ENCODE data around the gene DPEP3. TPM values are rescaled to one million over a fixed set of nuclear protein-coding genes. Genes with fewer than 3 reads are reported as not detected.

Gene DPEP3
- total and polyA plus RNA-seq, 2 donors from 2014 or later, result 0.19 TPM; not detected in 1

- no peak overlapping the region for H3K9ac ChIP-seq (ENCODE audit: low read length in 3 of 3)
- H3K9me3 ChIP-seq (ENCODE audit: control insufficient read depth in 2 of 3, insufficient read depth in 1 of 3, low read length in 3 of 3), result no peaks in the 10 kb centered on the region
- DNase-seq (no peak), FAIRE-seq (no peak)
- no peak overlapping the region for H3K27ac ChIP-seq (ENCODE audit: low read depth in 2 of 2, low read length in 2 of 2)
- H3K4me1 ChIP-seq (ENCODE audit: control insufficient read depth in 2 of 3, insufficient read depth in 2 of 3, low read depth in 1 of 3, low read length in 3 of 3), result peaks cover 0 to 6% (median 0%) of the 10 kb centered on the region in 3 donors
- no peak overlapping the region for H3K4me3 ChIP-seq (ENCODE audit: low read length in 3 of 3)
- no peak for TF ChIP-seq CTCF (IDR thresholded peaks at IDR 0.05; ENCODE audit: borderline replicate concordance, extremely low read depth, insufficient read depth)
- H3K36me3 ChIP-seq (ENCODE audit: control insufficient read depth in 2 of 3, insufficient read depth in 3 of 3, low read length in 3 of 3), result peaks cover 0 to 11% (median 2%) of the 10 kb centered on the region in 3 donors
- no peaks in the 10 kb centered on the region for H3K27me3 ChIP-seq (ENCODE audit: control insufficient read depth, insufficient read depth, low read length)
- intact Hi-C loops (cut with DNase I), result loop anchor here (10.0 kb wide), 2 partner anchors 113 to 253 kb away; no protein-coding TSS in a partner anchor
Observed at GRCh38 chr16:67927131-67927941, 53.0 kb downstream of the DPEP3 start.

- no peak overlapping the region for H3K27ac ChIP-seq (ENCODE audit: low read depth in 2 of 2, low read length in 2 of 2)
- no peak overlapping the region for H3K4me3 ChIP-seq (ENCODE audit: low read length in 3 of 3)
- DNase-seq (no peak), FAIRE-seq (no peak)
- H3K27me3 ChIP-seq (ENCODE audit: control insufficient read depth, insufficient read depth, low read length), result no peaks in the 10 kb centered on the region
- H3K9me3 ChIP-seq (ENCODE audit: control insufficient read depth in 2 of 3, insufficient read depth in 1 of 3, low read length in 3 of 3), result no peaks in the 10 kb centered on the region
- peaks cover 0 to 6% (median 0%) of the 10 kb centered on the region in 3 donors for H3K4me1 ChIP-seq (ENCODE audit: control insufficient read depth in 2 of 3, insufficient read depth in 2 of 3, low read depth in 1 of 3, low read length in 3 of 3)
- no peak for TF ChIP-seq CTCF (IDR thresholded peaks at IDR 0.05; ENCODE audit: borderline replicate concordance, extremely low read depth, insufficient read depth)
- intact Hi-C loops (cut with DNase I), result loop anchor here (10.0 kb wide), 2 partner anchors 111 to 251 kb away; no protein-coding TSS in a partner anchor
- H3K9ac ChIP-seq (ENCODE audit: low read length in 3 of 3), result no peak overlapping the region
- peaks cover 0 to 11% (median 2%) of the 10 kb centered on the region in 3 donors for H3K36me3 ChIP-seq (ENCODE audit: control insufficient read depth in 2 of 3, insufficient read depth in 3 of 3, low read length in 3 of 3)
Observed at GRCh38 chr16:67926181-67926750, 54.0 kb downstream of the DPEP3 start.

Other genes starting within 250 kb of the DPEP3 start
- 22.3 TPM for gene RANBP10, start 173.9 kb downstream of the DPEP3 start, total RNA-seq
- 7.0 TPM for gene RANBP10, start 173.9 kb downstream of the DPEP3 start, polyA plus RNA-seq (ENCODE audit: insufficient read depth, low read depth, low replicate concordance)
- gene TSNAXIP1, start 173.6 kb downstream of the DPEP3 start, total RNA-seq, result 3.9 TPM
- gene TSNAXIP1, start 173.6 kb downstream of the DPEP3 start, polyA plus RNA-seq (ENCODE audit: insufficient read depth, low read depth, low replicate concordance), result 2.8 TPM
- gene THAP11, start 138.2 kb downstream of the DPEP3 start, total RNA-seq, result 27.0 TPM
- 21.4 TPM for gene THAP11, start 138.2 kb downstream of the DPEP3 start, polyA plus RNA-seq (ENCODE audit: insufficient read depth, low read depth, low replicate concordance)
- 76.4 TPM for gene NUTF2, start 133.6 kb downstream of the DPEP3 start, total RNA-seq
- 107 TPM for gene NUTF2, start 133.6 kb downstream of the DPEP3 start, polyA plus RNA-seq (ENCODE audit: insufficient read depth, low read depth, low replicate concordance)
- gene CENPT, start 132.8 kb downstream of the DPEP3 start, total RNA-seq, result 42.5 TPM
- gene CENPT, start 132.8 kb downstream of the DPEP3 start, polyA plus RNA-seq (ENCODE audit: insufficient read depth, low read depth, low replicate concordance), result 25.3 TPM
- gene EDC4, start 107.4 kb downstream of the DPEP3 start, total RNA-seq, result 56.5 TPM
- 44.7 TPM for gene EDC4, start 107.4 kb downstream of the DPEP3 start, polyA plus RNA-seq (ENCODE audit: insufficient read depth, low read depth, low replicate concordance)
- 1.1 TPM for gene NRN1L, start 95.6 kb downstream of the DPEP3 start, total RNA-seq
- gene NRN1L, start 95.6 kb downstream of the DPEP3 start, polyA plus RNA-seq (ENCODE audit: insufficient read depth, low read depth, low replicate concordance), result 1.2 TPM
- 33.2 TPM for gene PSKH1, start 87.2 kb downstream of the DPEP3 start, total RNA-seq
- 23.6 TPM for gene PSKH1, start 87.2 kb downstream of the DPEP3 start, polyA plus RNA-seq (ENCODE audit: insufficient read depth, low read depth, low replicate concordance)
- 0.69 TPM for gene CTRL, start 48.6 kb downstream of the DPEP3 start, total RNA-seq
- gene CTRL, start 48.6 kb downstream of the DPEP3 start, polyA plus RNA-seq (ENCODE audit: insufficient read depth, low read depth, low replicate concordance), result not detected
- 78.6 TPM for gene PSMB10, start 43.6 kb downstream of the DPEP3 start, total RNA-seq
- 76.4 TPM for gene PSMB10, start 43.6 kb downstream of the DPEP3 start, polyA plus RNA-seq (ENCODE audit: insufficient read depth, low read depth, low replicate concordance)
- gene LCAT, start 36.4 kb downstream of the DPEP3 start, total RNA-seq, result 27.4 TPM
- 10.2 TPM for gene LCAT, start 36.4 kb downstream of the DPEP3 start, polyA plus RNA-seq (ENCODE audit: insufficient read depth, low read depth, low replicate concordance)
- gene SLC12A4, start 11.9 kb downstream of the DPEP3 start, total RNA-seq, result 66.2 TPM
- 16.7 TPM for gene SLC12A4, start 11.9 kb downstream of the DPEP3 start, polyA plus RNA-seq (ENCODE audit: insufficient read depth, low read depth, low replicate concordance)
- 3.1 TPM for gene DPEP2, start 19.0 kb upstream of the DPEP3 start, total RNA-seq
- gene DPEP2, start 19.0 kb upstream of the DPEP3 start, polyA plus RNA-seq (ENCODE audit: insufficient read depth, low read depth, low replicate concordance), result 0.99 TPM
- gene DPEP2NB, start 35.4 kb upstream of the DPEP3 start, total RNA-seq, result not detected
- gene DPEP2NB, start 35.4 kb upstream of the DPEP3 start, polyA plus RNA-seq (ENCODE audit: insufficient read depth, low read depth, low replicate concordance), result not detected
- gene DDX28, start 42.7 kb upstream of the DPEP3 start, total RNA-seq, result 10.6 TPM
- 13.1 TPM for gene DDX28, start 42.7 kb upstream of the DPEP3 start, polyA plus RNA-seq (ENCODE audit: insufficient read depth, low read depth, low replicate concordance)
- 12.5 TPM for gene DUS2, start 42.8 kb upstream of the DPEP3 start, total RNA-seq
- gene DUS2, start 42.8 kb upstream of the DPEP3 start, polyA plus RNA-seq (ENCODE audit: insufficient read depth, low read depth, low replicate concordance), result 12.1 TPM
- 37.7 TPM for gene NFATC3, start 104.9 kb upstream of the DPEP3 start, total RNA-seq
- gene NFATC3, start 104.9 kb upstream of the DPEP3 start, polyA plus RNA-seq (ENCODE audit: insufficient read depth, low read depth, low replicate concordance), result 15.0 TPM

Data from kidney (tissue), 14 donors.